GM19099 (cell line): ENCODE data around the gene UTP15.

Experiments
- POLR2A ChIP-seq: IDR thresholded peaks from 3 replicates; pipeline ENCODE4 v1.6.1; 2011; ENCODE audit warnings: low read depth; ENCODE audit not compliant: insufficient read length; ENCODE audit errors: extremely low read depth

Gene UTP15

GRCh38 chr5:73565139-73565968 lies at the start of gene UTP15, which contains the start of gene ANKRA2:
Gene UTP15 (plus strand): TSS chr5:73565743. CDS start chr5:73567345, 1,602 bp downstream.
Gene ANKRA2 (minus strand): TSS chr5:73565639. CDS start chr5:73562881, 2,758 bp downstream.
- TF ChIP-seq POLR2A = peak; percentile 66

GRCh38 chr5:73519531-73520283 lies 45.8 kb upstream of the UTP15 start:
- TF ChIP-seq POLR2A = no peak

GRCh38 chr5:73522989-73523388 lies 42.6 kb upstream of the UTP15 start:
- TF ChIP-seq POLR2A = no peak

- no peak for TF ChIP-seq POLR2A
These were observed 41.7 kb upstream of the UTP15 start for GRCh38 chr5:73523861-73524260.

- TF ChIP-seq POLR2A = no peak
These were observed 39.8 kb upstream of the UTP15 start for GRCh38 chr5:73525606-73526203.

- no peak for TF ChIP-seq POLR2A
These were observed 37.3 kb upstream of the UTP15 start for GRCh38 chr5:73528248-73528647.

GRCh38 chr5:73529081-73529480 lies 36.5 kb upstream of the UTP15 start:
- no peak for TF ChIP-seq POLR2A

- no peak for TF ChIP-seq POLR2A
These were observed 34.2 kb upstream of the UTP15 start for GRCh38 chr5:73531356-73531755.

GRCh38 chr5:73532195-73532594 lies 33.3 kb upstream of the UTP15 start:
- TF ChIP-seq POLR2A = no peak

GRCh38 chr5:73534011-73534644 lies 31.4 kb upstream of the UTP15 start:
- no peak for TF ChIP-seq POLR2A

- TF ChIP-seq POLR2A = no peak
These were observed 30.6 kb upstream of the UTP15 start for GRCh38 chr5:73534971-73535370.

- TF ChIP-seq POLR2A = no peak
These were observed 25.8 kb upstream of the UTP15 start for GRCh38 chr5:73539730-73540129.

GRCh38 chr5:73540192-73540591 lies 25.4 kb upstream of the UTP15 start:
- no peak for TF ChIP-seq POLR2A

- TF ChIP-seq POLR2A = no peak
These were observed 23.5 kb upstream of the UTP15 start for GRCh38 chr5:73542020-73542419.
